ENCODE measurements around the gene LAMA3.

The LAMA3 gene

DNA sequence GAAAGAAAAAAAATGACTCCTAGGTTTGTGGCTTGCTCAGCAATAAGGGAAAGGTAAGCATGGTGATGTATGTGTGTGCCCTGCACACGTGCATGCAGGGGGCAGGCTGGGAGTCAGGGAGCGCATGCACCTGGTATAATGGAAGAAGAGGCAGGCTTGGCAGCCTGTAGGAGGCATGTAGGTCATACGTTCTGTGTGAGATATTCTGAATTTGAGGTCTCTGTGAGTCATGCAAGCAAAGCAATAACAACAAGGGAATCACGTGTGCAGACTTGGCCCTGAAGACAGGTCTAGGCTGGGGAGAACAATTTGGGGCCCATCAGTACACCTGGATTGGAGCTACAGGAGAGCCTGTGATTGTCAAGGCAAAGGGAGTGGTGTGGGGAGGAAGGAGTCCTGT, 230.8 kb downstream of the LAMA3 start:
- DNase-seq (ENCODE audit: low read depth) = no peak
- TF ChIP-seq, protein P1, sequence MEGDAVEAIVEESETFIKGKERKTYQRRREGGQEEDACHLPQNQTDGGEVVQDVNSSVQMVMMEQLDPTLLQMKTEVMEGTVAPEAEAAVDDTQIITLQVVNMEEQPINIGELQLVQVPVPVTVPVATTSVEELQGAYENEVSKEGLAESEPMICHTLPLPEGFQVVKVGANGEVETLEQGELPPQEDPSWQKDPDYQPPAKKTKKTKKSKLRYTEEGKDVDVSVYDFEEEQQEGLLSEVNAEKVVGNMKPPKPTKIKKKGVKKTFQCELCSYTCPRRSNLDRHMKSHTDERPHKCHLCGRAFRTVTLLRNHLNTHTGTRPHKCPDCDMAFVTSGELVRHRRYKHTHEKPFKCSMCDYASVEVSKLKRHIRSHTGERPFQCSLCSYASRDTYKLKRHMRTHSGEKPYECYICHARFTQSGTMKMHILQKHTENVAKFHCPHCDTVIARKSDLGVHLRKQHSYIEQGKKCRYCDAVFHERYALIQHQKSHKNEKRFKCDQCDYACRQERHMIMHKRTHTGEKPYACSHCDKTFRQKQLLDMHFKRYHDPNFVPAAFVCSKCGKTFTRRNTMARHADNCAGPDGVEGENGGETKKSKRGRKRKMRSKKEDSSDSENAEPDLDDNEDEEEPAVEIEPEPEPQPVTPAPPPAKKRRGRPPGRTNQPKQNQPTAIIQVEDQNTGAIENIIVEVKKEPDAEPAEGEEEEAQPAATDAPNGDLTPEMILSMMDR (conservative IDR thresholded peaks at IDR 0.05; ENCODE audit: low read depth, low read length) = no peak
- H3K4me3 ChIP-seq (ENCODE audit: low read length) = no peak overlapping the region

DNA sequence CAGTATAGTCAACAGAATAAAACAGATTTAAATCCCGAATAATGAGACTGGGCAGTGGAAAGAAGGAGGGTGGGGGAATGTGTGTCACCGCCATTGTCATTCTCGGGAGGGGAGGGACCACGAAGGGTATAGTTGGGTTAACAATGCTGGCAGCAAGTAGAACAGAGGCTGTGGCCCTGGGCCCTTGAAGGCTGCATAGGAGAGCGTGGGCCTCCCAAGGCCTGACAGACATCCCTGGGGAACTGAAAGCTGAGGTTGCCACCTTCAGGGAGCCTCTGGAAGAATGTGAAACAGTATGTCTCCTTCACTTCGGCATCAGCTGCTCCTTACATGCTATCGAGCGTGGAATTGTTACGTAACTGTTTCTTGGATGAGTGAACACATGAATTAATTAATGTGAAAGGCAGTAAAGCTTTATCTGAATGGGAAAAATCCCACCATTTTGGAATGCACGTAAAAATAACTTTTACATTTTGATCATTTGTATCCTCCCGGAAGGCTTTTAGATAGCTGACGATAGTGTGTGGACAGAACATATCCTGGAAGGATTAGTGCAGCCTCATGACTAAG, 232.5 kb downstream of the LAMA3 start:
- TF ChIP-seq, protein P1 (conservative IDR thresholded peaks at IDR 0.05; ENCODE audit: low read depth, low read length) = peak; percentile 36
- DNase-seq (ENCODE audit: low read depth) = peak; percentile 69
- H3K4me3 ChIP-seq (ENCODE audit: low read length) = no peak overlapping the region

DNA sequence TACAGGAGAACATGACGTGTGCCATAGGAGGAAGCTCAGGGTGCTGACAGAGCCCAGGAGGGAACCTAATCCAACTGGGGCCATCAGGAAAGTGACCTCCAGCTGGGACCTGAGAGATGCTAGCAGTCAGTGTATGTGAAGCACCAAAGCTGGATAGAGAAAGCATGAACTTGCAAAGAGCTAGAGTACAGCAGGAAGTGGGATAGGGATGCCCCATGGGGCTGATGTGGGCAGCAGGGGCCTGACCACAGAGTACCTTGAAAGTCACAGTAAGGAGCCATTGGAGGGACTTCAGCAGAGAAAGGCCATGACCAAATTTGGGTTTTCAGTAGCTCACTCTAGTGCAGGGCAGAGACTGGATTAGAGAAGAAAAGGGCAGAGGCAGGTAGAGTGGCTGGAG, 233.7 kb downstream of the LAMA3 start:
- H3K4me3 ChIP-seq (ENCODE audit: low read length) = no peak overlapping the region
- TF ChIP-seq, protein P1 (conservative IDR thresholded peaks at IDR 0.05; ENCODE audit: low read depth, low read length) = no peak
- no peak for DNase-seq (ENCODE audit: low read depth)

DNA sequence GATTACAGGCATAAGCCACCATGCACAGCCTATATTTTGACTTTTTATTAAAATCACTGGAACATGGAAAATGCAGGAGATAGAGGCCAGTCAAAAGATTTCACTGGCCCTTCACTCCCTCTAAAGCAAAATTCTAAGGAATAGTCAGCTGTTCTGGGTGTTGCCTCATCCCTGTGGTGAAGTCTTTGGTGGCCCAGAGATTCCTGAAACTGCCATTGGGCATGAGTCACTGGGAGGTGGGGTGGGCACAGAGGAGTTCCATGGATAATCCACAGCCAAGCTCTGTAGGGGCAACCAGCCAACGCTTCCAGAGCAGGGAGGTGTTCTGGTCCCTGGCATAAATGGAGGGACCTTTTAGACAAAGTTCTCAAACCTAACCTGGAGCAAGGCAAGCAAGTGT, 235.6 kb downstream of the LAMA3 start:
- DNase-seq (ENCODE audit: low read depth) = peak; percentile 43
- no peak overlapping the region for H3K4me3 ChIP-seq (ENCODE audit: low read length)
- TF ChIP-seq, protein P1 (conservative IDR thresholded peaks at IDR 0.05; ENCODE audit: low read depth, low read length) = no peak

DNA sequence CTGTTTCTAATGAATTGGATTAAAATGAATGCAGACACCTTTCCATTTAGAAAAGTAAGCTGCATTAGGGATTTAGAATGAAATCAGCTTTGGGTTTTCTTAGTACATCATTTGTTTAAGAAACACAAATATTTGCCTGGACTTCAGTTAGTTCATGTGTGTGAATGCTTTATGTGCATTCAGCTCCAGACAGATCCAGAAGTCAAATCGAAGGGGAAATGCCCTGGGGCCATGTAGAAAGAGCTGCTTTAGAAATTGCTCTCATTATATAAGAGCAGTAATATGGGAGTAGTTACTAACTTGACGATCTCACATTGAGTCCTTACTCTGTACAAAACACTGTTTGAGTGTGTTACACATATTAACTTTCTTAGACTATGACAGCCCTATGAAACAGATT, 237.3 kb downstream of the LAMA3 start:
- peak; percentile 22 for DNase-seq (ENCODE audit: low read depth)
- TF ChIP-seq, protein P1 (conservative IDR thresholded peaks at IDR 0.05; ENCODE audit: low read depth, low read length) = no peak

DNA sequence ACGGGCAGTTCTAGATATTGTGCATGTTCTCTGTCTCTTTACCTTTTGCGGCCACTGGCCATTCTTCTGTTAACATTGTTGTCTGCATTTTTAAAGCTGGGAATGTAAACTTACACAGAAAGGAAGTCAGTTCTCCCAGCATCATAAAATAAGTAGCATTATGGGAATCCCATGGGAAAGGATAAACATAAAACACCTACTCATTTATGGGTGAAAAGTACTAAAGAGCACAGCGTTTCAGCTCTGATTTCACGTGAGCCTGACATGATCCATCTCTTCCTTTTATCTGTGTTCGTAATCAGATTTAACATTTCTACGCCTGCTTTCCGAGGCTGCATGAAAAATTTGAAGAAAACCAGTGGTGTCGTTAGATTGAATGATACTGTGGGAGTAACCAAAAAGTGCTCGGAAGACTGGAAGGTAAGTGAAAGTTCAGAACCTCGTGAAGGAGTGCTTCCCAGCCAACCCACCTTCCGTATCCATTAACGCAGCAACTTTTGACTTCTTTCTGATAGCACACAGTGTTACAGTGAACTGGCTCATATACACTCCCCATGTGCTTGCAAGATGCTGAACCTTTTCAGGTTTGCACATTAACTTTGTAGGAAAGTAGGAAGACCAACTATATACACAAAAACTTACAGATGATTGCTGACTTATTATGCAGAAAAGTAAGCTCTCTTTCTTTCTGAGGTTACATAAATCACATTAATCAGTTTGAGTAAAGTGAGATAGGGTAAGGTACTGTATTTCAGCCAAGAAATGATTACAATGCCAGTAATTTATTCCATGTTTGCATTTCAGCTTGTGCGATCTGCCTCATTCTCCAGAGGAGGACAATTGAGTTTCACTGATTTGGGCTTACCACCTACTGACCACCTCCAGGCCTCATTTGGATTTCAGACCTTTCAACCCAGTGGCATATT, 238.8 kb downstream of the LAMA3 start:
- DNase-seq (ENCODE audit: low read depth) = no peak
- TF ChIP-seq, protein P1 (conservative IDR thresholded peaks at IDR 0.05; ENCODE audit: low read depth, low read length) = no peak
- no peak overlapping the region for H3K4me3 ChIP-seq (ENCODE audit: low read length)

More for the DNA sequence above, 237.3 kb downstream of the LAMA3 start:
- no peak overlapping the region for H3K4me3 ChIP-seq (ENCODE audit: low read length)

Measured in retinal pigment epithelial cell (primary cell).